HEK293 (cell line): ENCODE results near the gene CENATAC.
"Not testable (repeated sequence)": the region's sequence is repeated elsewhere in the genome, so short reads cannot be mapped to it uniquely, and the experiment has no call there.

Source experiments
- CTCF ChIA-PET: fragments of 350-600 bp; formaldehyde crosslinking; extraction: SDS; loops from one replicate; lab custom pipeline; 2021; ENCODE audit warnings: antibody characterized with exemption; lab: Yijun Ruan, JAX
- POLR2A ChIA-PET: fragments of 300-600 bp; formaldehyde crosslinking; extraction: SDS; loops from one replicate; lab custom pipeline; 2020; ENCODE audit warnings: antibody characterized with exemption, inconsistent platforms; lab: Yijun Ruan, JAX
- H3K27ac ChIP-seq: fragments of 200-500 bp; sonication (Bioruptor generic); 2 replicates; pipeline ENCODE4 v1.5.1; 2014; ENCODE audit warnings: low read depth, low read length, control low read depth, inconsistent platforms; ENCODE audit errors: extremely low read depth
- H3K36me3 ChIP-seq, 2 experiments: fragments of 200-500 bp in 1 of 2; sonication (Bioruptor generic) in 1 of 2; 1 replicate in 1 of 2; 2 replicates in 1 of 2; pipeline ENCODE4 v1.5.1; 2014 to 2017; ENCODE audit warnings: inconsistent platforms in 2 of 2, low read length in 2 of 2; ENCODE audit not compliant: control insufficient read depth in 2 of 2, insufficient read depth in 1 of 2
- H3K4me1 ChIP-seq: fragments of 200-500 bp; sonication (Bioruptor generic); 2 replicates; pipeline ENCODE4 v1.5.1; 2014; ENCODE audit warnings: mild to moderate bottlenecking, low read length, inconsistent platforms; ENCODE audit not compliant: control insufficient read depth, insufficient read depth
- H3K4me3 ChIP-seq: 2 replicates; pipeline ENCODE4 v1.5.1; 2011; ENCODE audit warnings: low read depth, mild to moderate bottlenecking, control low read depth, low read length, moderate library complexity
- H3K9me3 ChIP-seq: fragments of 200-500 bp; sonication (Bioruptor generic); 2 replicates; pipeline ENCODE4 v1.5.1; 2014; ENCODE audit warnings: low read depth, low read length, inconsistent platforms; ENCODE audit not compliant: control insufficient read depth, insufficient read depth
- FEZF1 ChIP-seq: fragments of 450-650 bp; formaldehyde crosslinking; IDR thresholded peaks from 2 replicates; pipeline ENCODE4 v1.5.1; 2016; ENCODE audit warnings: missing biosample characterization, missing genetic modification characterization
- RBAK ChIP-seq: fragments of 450-650 bp; formaldehyde crosslinking; IDR thresholded peaks from 2 replicates; pipeline ENCODE4 v1.5.1; 2016; ENCODE audit warnings: missing biosample characterization, missing genetic modification characterization
- REPIN1 ChIP-seq: fragments of 450-650 bp; formaldehyde crosslinking; IDR thresholded peaks from 2 replicates; pipeline ENCODE4 v1.5.1; 2017; ENCODE audit warnings: missing biosample characterization, missing genetic modification characterization, low read depth
- YY1 ChIP-seq: fragments of 450-650 bp; formaldehyde crosslinking; IDR thresholded peaks from 2 replicates; pipeline ENCODE4 v1.5.1; 2018; ENCODE audit warnings: missing biosample characterization, missing genetic modification characterization
- ZNF114 ChIP-seq: fragments of 450-650 bp; formaldehyde crosslinking; IDR thresholded peaks from 2 replicates; pipeline ENCODE4 v1.5.0; 2017; ENCODE audit warnings: missing biosample characterization, missing genetic modification characterization
- ZNF146 ChIP-seq: fragments of 450-650 bp; formaldehyde crosslinking; IDR thresholded peaks from 2 replicates; pipeline ENCODE4 v1.5.1; 2016; ENCODE audit warnings: missing biosample characterization, missing genetic modification characterization
- ZNF157 ChIP-seq: fragments of 450-650 bp; formaldehyde crosslinking; IDR thresholded peaks from 2 replicates; pipeline ENCODE4 v1.5.1; 2016; ENCODE audit warnings: missing biosample characterization, missing genetic modification characterization
- ZNF184 ChIP-seq: fragments of 450-650 bp; IDR thresholded peaks from 2 replicates; pipeline ENCODE4 v1.5.1; 2018; ENCODE audit warnings: missing biosample characterization, mild to moderate bottlenecking, missing genetic modification characterization
- ZNF366 ChIP-seq: fragments of 450-650 bp; formaldehyde crosslinking; conservative IDR thresholded peaks from 2 replicates; pipeline ENCODE4 v1.5.1; 2016; ENCODE audit warnings: missing biosample characterization, missing genetic modification characterization
- ZNF501 ChIP-seq: fragments of 450-650 bp; formaldehyde crosslinking; IDR thresholded peaks from 2 replicates; pipeline ENCODE4 v1.5.1; 2016; ENCODE audit warnings: missing biosample characterization, missing genetic modification characterization
- ZNF530 ChIP-seq: fragments of 450-650 bp; formaldehyde crosslinking; IDR thresholded peaks from 2 replicates; pipeline ENCODE4 v1.5.1; 2016; ENCODE audit warnings: low read depth, missing biosample characterization, missing genetic modification characterization
- ZNF555 ChIP-seq: fragments of 450-650 bp; formaldehyde crosslinking; conservative IDR thresholded peaks from 2 replicates; pipeline ENCODE4 v1.5.1; 2017; ENCODE audit warnings: missing biosample characterization, mild to moderate bottlenecking, missing genetic modification characterization, inconsistent platforms
- ZSCAN16 ChIP-seq: fragments of 450-650 bp; formaldehyde crosslinking; IDR thresholded peaks from 2 replicates; pipeline ENCODE4 v1.5.1; 2016; ENCODE audit warnings: missing biosample characterization, missing genetic modification characterization
- ZSCAN23 ChIP-seq: fragments of 450-650 bp; formaldehyde crosslinking; IDR thresholded peaks from 2 replicates; pipeline ENCODE4 v1.5.1; 2016; ENCODE audit warnings: missing biosample characterization, missing genetic modification characterization
- TF ChIP-seq, protein P1 (sequence below): fragments of 450-650 bp; formaldehyde crosslinking; IDR thresholded peaks from 2 replicates; pipeline ENCODE4 v1.5.1; 2016; ENCODE audit warnings: missing biosample characterization, missing genetic modification characterization, borderline replicate concordance
- TF ChIP-seq, protein P2 (sequence below): fragments of 450-650 bp; formaldehyde crosslinking; IDR thresholded peaks from 2 replicates; pipeline ENCODE4 v1.5.1; 2016; ENCODE audit warnings: missing biosample characterization, missing genetic modification characterization
- TF ChIP-seq, protein P3 (sequence below): fragments of 450-650 bp; formaldehyde crosslinking; IDR thresholded peaks from 2 replicates; pipeline ENCODE4 v1.5.1; 2017; ENCODE audit warnings: missing biosample characterization, missing genetic modification characterization
- TF ChIP-seq, protein P4 (sequence below): fragments of 450-650 bp; formaldehyde crosslinking; IDR thresholded peaks from 2 replicates; pipeline ENCODE4 v1.5.1; 2016; ENCODE audit warnings: missing biosample characterization, missing genetic modification characterization
- TF ChIP-seq, protein P5 (sequence below): fragments of 450-650 bp; formaldehyde crosslinking; IDR thresholded peaks from 2 replicates; pipeline ENCODE4 v1.5.1; 2017; ENCODE audit warnings: missing biosample characterization, mild to moderate bottlenecking, missing genetic modification characterization, moderate library complexity

Gene CENATAC

DNA sequence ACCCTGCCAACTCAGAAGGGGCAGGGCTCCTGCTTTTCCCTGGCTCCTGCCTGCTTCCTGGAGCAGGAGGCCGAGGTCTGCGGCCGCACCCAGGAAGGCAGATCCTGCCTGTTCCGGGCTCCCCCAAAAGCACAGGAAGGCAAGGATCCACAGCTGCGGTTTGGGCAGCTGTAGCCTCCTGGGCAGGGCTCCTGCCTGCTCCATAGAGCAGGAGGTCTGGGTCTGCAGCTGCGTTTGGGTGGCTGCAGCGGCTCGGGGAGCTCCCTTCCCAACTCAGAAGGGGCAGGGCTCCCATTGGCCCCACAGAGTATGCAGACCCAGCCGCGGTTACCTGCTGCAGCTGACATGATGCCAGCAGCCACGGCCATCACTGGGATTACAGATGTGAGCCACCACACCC lies 36.3 kb upstream of the CENATAC start:
- H3K9me3 ChIP-seq: no peaks in the 10 kb centered on the region
- CTCF ChIA-PET: no interaction called here
- no peak overlapping the region for H3K27ac ChIP-seq
- no peak for TF ChIP-seq YY1 (tag by site-specific recombination)
- TF ChIP-seq ZNF555 (tag by site-specific recombination): no peak
- no peak for TF ChIP-seq ZSCAN23 (tag by site-specific recombination)
- TF ChIP-seq, protein P1, sequence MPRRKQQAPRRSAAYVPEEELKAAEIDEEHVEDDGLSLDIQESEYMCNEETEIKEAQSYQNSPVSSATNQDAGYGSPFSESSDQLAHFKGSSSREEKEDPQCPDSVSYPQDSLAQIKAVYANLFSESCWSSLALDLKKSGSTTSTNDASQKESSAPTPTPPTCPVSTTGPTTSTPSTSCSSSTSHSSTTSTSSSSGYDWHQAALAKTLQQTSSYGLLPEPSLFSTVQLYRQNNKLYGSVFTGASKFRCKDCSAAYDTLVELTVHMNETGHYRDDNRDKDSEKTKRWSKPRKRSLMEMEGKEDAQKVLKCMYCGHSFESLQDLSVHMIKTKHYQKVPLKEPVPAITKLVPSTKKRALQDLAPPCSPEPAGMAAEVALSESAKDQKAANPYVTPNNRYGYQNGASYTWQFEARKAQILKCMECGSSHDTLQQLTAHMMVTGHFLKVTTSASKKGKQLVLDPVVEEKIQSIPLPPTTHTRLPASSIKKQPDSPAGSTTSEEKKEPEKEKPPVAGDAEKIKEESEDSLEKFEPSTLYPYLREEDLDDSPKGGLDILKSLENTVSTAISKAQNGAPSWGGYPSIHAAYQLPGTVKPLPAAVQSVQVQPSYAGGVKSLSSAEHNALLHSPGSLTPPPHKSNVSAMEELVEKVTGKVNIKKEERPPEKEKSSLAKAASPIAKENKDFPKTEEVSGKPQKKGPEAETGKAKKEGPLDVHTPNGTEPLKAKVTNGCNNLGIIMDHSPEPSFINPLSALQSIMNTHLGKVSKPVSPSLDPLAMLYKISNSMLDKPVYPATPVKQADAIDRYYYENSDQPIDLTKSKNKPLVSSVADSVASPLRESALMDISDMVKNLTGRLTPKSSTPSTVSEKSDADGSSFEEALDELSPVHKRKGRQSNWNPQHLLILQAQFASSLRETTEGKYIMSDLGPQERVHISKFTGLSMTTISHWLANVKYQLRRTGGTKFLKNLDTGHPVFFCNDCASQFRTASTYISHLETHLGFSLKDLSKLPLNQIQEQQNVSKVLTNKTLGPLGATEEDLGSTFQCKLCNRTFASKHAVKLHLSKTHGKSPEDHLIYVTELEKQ: no peak
- no peak for TF ChIP-seq ZSCAN16 (tag by site-specific recombination)
- no peak for TF ChIP-seq REPIN1 (tag by site-specific recombination)
- TF ChIP-seq, all 188 proteins: peak for 0
- no peaks in the 10 kb centered on the region for H3K4me1 ChIP-seq
- POLR2A ChIA-PET: no interaction called here
- H3K36me3 ChIP-seq: no peaks in the 10 kb centered on the region
- no peak overlapping the region for H3K4me3 ChIP-seq

DNA sequence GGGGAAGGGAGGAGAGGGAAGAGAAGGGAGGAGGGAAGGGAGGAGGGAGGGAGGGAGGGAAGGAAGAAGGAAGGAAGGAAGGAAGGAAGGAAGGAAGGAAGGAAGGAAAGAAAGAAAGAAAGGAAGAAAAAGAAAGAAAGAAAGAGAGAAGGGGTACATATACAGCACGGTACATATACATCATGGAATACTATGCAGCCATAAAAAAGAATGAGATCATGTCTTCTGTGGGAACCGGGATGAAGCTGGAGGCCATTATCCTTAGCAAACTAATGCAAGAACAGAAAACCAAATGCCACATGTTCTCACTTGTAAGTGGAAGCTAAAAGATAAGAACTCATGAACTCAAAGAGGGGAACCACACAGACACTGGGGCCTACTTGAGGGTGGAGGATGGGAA lies 28.4 kb upstream of the CENATAC start:
- H3K4me1 ChIP-seq, H3K36me3 ChIP-seq, H3K9me3 ChIP-seq, H3K27ac ChIP-seq, CTCF ChIA-PET, H3K4me3 ChIP-seq, POLR2A ChIA-PET: not testable (repeated sequence)
- TF ChIP-seq ZNF366 (tag by site-specific recombination) (peak; percentile 34; the same call in 1 of the 2 replicates), ZNF146 (peak; percentile 95)

DNA sequence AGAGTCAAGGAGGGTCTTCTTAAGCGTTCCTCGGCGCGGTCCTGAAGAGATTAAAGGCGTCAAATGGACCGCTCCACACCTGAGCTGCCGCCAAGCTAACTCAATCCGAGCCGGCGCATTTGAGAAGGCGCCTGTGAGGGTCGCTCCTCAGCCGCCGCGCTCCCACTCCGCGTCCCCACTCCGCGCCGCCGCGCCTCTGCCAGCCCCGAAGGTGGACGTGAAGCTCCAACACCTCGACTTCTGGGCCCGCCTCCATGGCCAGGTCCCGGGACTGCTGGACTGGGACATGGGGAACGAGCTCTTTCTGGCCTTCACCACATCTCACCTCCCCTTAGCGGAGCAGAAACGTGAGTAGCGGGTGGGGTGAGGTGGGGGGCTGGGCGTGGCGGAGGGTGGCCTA lies 26.3 kb upstream of the CENATAC start, which contains the start of gene FOXR1:
TSS of gene FOXR1 (plus strand) at position 116 of the 400 bp plus-strand sequence. CDS start at position 287, 171 bp downstream.
- no peaks in the 10 kb centered on the region for H3K9me3 ChIP-seq
- no peaks in the 10 kb centered on the region for H3K4me1 ChIP-seq
- H3K27ac ChIP-seq: no peak within 1 kb of the TSS
- POLR2A ChIA-PET: no interaction called here
- CTCF ChIA-PET: interaction anchor here (0.5 kb wide), 1 partner anchor 41 kb away, joined by 4 read pairs; no protein-coding TSS in a partner anchor
- no peaks in the 10 kb centered on the region for H3K36me3 ChIP-seq
- no peak within 1 kb of the TSS for H3K4me3 ChIP-seq
- TF ChIP-seq ZNF530 (tag by site-specific recombination): no peak
- TF ChIP-seq FEZF1: no peak

DNA sequence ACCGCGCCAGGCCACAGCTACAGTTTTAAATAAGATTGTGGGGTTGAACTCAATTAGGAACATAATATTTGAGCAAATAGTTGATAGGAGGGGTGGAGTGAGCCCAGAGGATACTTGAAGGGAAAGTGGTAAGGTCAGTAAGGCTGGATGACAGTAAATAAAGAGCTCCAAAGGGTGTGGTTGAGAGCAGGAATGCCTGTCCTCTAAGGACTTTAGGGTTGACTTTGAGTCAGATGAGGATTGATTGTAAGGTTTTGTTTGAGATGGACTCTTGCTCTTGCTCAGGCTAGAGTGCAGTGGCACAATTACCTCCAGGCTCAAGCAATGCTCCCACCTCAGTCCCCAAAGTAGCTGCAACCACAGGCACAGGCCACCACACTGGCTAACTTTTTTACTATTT lies 24.0 kb upstream of the CENATAC start:
- H3K4me3 ChIP-seq: no peak overlapping the region
- ChIA-PET CTCF (interaction anchor here (0.8 kb wide), 1 partner anchor 17 kb away, joined by 3 read pairs; no protein-coding TSS in a partner anchor), POLR2A (no interaction called here)
- H3K36me3 ChIP-seq: no peaks in the 10 kb centered on the region
- H3K27ac ChIP-seq: no peak overlapping the region
- H3K4me1 ChIP-seq: no peaks in the 10 kb centered on the region
- H3K9me3 ChIP-seq: no peaks in the 10 kb centered on the region
- TF ChIP-seq, protein P2, sequence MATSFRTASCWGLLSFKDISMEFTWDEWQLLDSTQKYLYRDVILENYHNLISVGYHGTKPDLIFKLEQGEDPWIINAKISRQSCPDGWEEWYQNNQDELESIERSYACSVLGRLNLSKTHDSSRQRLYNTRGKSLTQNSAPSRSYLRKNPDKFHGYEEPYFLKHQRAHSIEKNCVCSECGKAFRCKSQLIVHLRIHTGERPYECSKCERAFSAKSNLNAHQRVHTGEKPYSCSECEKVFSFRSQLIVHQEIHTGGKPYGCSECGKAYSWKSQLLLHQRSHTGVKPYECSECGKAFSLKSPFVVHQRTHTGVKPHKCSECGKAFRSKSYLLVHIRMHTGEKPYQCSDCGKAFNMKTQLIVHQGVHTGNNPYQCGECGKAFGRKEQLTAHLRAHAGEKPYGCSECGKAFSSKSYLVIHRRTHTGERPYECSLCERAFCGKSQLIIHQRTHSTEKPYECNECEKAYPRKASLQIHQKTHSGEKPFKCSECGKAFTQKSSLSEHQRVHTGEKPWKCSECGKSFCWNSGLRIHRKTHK (tag by site-specific recombination): no peak
- TF ChIP-seq ZNF157 (tag by site-specific recombination) (no peak), RBAK (tag by site-specific recombination) (no peak), ZNF184 (tag by site-specific recombination) (no peak), ZNF501 (tag by site-specific recombination) (no peak), ZNF114 (no peak)
- TF ChIP-seq, protein P3, sequence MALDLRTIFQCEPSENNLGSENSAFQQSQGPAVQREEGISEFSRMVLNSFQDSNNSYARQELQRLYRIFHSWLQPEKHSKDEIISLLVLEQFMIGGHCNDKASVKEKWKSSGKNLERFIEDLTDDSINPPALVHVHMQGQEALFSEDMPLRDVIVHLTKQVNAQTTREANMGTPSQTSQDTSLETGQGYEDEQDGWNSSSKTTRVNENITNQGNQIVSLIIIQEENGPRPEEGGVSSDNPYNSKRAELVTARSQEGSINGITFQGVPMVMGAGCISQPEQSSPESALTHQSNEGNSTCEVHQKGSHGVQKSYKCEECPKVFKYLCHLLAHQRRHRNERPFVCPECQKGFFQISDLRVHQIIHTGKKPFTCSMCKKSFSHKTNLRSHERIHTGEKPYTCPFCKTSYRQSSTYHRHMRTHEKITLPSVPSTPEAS (tag by site-specific recombination): no peak
- TF ChIP-seq, protein P4, sequence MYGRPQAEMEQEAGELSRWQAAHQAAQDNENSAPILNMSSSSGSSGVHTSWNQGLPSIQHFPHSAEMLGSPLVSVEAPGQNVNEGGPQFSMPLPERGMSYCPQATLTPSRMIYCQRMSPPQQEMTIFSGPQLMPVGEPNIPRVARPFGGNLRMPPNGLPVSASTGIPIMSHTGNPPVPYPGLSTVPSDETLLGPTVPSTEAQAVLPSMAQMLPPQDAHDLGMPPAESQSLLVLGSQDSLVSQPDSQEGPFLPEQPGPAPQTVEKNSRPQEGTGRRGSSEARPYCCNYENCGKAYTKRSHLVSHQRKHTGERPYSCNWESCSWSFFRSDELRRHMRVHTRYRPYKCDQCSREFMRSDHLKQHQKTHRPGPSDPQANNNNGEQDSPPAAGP (tag by site-specific recombination): no peak
- TF ChIP-seq, protein P5, sequence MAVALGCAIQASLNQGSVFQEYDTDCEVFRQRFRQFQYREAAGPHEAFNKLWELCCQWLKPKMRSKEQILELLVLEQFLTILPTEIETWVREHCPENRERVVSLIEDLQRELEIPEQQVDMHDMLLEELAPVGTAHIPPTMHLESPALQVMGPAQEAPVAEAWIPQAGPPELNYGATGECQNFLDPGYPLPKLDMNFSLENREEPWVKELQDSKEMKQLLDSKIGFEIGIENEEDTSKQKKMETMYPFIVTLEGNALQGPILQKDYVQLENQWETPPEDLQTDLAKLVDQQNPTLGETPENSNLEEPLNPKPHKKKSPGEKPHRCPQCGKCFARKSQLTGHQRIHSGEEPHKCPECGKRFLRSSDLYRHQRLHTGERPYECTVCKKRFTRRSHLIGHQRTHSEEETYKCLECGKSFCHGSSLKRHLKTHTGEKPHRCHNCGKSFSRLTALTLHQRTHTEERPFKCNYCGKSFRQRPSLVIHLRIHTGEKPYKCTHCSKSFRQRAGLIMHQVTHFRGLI (tag by site-specific recombination): no peak
